Stimulated activated CD8-positive, alpha-beta memory T cell treated with anti-CD3 and anti-CD28 coated beads, Interleukin-15, amount 100 ng/mL, for 48 hours (primary cell): ENCODE measurements around the gene CIDEA.
A peak's percentile ranks its signal among the peaks of the same experiment; 100 is the strongest.
"Not testable (repeated sequence)": the region's sequence is repeated elsewhere in the genome, so short reads cannot be mapped to it uniquely, and the experiment has no call there.

Source experiments
- DNase-seq, 2 donors: peaks; one replicate each; pipeline ENCODE4 v3.0.0-alpha.2; 2020; ENCODE audit warnings: low read depth in 2 of 2

The CIDEA gene, protein sequence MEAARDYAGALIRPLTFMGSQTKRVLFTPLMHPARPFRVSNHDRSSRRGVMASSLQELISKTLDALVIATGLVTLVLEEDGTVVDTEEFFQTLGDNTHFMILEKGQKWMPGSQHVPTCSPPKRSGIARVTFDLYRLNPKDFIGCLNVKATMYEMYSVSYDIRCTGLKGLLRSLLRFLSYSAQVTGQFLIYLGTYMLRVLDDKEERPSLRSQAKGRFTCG

GRCh38 chr18:12254136-12254819 is at the start of gene CIDEA:
Gene CIDEA (plus strand): TSS chr18:12254361. CDS start chr18:12254384, 23 bp downstream.
- DNase-seq, result no peak

DNA sequence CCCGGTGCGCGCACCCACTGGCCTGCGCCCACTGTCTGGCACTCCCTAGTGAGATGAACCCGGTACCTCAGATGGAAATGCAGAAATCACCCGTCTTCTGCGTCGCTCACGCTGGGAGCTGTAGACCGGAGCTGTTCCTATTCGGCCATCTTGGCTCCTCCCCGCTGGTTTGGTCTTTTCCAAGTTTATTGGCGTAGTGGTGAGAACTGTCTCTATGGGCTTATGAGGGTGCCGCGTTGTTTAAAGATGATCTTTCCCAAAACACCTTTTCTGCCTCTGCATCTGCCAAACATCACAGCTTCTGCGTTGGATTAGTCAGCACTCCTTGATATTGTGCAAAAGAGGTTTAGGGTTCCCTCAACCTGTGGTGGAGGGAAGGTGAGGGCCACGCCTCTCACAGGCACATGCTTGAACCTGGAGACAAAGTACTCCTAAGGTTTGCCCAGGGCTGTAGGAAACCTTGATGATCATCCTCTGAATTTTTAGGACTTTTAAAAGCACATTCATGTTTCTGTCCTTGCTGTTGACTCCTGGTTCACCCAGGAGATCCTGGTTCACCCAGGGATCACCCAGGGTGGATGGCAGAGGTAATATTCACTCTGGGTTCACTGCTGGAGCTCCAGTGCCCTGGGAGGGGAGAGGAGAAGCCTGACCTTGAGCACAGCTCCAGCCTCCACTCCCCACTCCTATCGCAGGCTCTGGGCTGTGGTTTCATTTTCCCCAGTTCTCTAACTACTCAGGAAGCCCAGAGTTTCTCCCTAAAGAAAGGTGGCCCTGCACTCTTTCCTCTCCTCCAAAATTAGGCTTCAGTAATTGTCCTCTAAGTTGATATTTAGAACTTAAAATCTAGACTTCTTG is 45.6 kb upstream of the CIDEA start:
- not testable (repeated sequence) for DNase-seq

DNA sequence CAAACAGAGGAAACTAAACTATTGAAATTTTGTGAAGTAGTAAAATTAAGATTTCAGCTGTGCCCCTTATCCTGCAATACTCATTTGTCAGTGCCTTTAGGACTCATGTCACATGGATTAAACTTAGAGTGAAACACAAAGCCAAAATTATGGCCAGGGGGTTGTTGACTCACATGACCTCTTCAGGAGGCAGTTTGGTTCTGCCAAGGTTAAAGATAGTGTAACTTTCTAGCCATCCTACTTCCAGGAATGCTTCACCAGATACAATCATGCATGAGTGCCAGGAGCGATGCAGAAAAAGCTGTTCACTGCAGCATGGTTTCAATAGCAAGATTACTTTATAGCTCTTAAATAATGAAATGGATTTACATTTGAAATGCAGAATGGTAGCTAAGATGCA is 41.9 kb upstream of the CIDEA start:
- DNase-seq, result not testable (repeated sequence)

- DNase-seq, result not testable (repeated sequence)
These were observed 39.7 kb upstream of the CIDEA start for GRCh38 chr18:12214296-12215005.

DNA sequence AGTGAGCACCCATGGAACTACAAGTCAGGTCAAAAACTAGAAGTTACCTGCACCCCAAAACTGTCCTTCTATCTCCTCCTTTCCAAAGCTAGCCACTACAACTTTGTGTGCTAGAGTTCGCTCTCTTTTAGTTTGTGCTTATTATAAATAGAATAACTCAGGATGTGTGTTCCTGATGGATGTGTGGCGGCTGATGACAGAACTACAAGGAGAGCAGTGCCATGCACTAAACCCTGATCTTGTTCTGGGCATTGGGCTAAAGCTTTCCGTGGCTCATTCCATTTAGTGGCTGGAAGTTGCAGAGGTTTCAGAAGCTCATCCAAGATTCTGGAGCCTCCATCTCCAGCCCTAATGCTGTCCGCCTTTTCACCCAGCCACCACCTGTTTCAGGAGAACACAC is 37.7 kb upstream of the CIDEA start:
- DNase-seq, result not testable (repeated sequence)

GRCh38 chr18:12218603-12219002 is 35.6 kb upstream of the CIDEA start:
- DNase-seq, result not testable (repeated sequence)

GRCh38 chr18:12222041-12222440 is 32.1 kb upstream of the CIDEA start:
- DNase-seq, result not testable (repeated sequence)

GRCh38 chr18:12223326-12223725 is 30.8 kb upstream of the CIDEA start:
- not testable (repeated sequence) for DNase-seq

DNA sequence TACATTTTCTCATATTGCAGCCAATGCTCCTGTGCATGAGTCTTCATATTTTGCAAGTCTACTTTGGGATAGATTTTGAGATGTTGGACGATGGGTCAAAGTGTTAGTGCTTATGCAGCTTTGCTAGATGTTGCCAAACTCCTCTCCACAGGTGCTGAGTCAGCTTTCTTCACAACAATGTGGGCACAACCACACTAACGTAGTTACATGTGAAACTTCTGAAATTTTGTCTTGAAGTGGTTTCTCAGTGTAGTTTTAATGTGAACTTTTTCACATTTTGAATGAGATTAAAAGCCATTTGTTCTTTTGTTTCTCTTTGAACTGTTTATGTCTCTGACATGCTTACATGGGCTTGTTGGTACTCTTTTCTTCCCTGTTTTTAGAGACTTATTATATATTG is 27.4 kb upstream of the CIDEA start:
- DNase-seq, result not testable (repeated sequence)

- DNase-seq, result not testable (repeated sequence)
These were observed 26.6 kb upstream of the CIDEA start for GRCh38 chr18:12227399-12228186.

DNA sequence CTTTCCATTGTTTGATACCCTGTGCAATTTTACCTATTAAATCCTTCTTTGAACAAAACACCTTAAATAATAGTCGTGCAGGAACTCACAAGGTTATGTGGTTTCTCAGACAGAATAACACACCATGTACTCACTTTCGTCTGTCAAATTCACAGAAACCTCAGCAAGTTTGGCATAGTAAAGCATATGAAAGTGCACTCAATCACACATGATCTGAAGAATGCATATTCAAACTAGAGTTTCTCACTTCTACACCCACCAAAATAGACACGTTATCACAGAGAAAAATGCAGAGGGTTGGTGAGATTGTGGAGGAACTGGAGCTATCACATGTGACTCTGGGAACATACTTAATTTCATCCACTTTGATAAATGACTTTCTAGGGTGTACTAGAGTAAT is 25.9 kb upstream of the CIDEA start:
- DNase-seq, result not testable (repeated sequence)

- DNase-seq, result not testable (repeated sequence)
These were observed 23.6 kb upstream of the CIDEA start for GRCh38 chr18:12230561-12230960.

- DNase-seq, result no peak
These were observed 22.9 kb upstream of the CIDEA start for GRCh38 chr18:12231040-12231882.

- DNase-seq, result no peak
These were observed 22.2 kb upstream of the CIDEA start for GRCh38 chr18:12231986-12232385.

DNA sequence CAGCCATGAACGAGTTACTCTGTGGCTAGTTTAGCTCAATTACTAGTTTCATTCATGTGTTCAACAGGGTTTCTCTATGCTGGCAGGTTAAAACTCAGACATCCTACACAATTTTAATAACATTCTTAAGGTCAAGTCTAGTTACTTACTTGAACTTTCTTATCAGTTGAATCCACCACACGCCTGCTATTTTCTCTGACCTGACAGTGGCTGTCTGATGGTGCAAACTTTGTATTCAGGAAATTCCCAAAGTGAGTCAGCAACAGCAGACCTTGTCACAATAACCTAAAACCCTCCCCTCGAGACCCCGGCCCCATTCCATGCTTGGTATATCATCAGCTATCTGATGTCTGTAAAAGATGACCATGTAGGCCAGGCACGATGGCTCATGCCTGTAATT is 20.8 kb upstream of the CIDEA start:
- no peak for DNase-seq

DNA sequence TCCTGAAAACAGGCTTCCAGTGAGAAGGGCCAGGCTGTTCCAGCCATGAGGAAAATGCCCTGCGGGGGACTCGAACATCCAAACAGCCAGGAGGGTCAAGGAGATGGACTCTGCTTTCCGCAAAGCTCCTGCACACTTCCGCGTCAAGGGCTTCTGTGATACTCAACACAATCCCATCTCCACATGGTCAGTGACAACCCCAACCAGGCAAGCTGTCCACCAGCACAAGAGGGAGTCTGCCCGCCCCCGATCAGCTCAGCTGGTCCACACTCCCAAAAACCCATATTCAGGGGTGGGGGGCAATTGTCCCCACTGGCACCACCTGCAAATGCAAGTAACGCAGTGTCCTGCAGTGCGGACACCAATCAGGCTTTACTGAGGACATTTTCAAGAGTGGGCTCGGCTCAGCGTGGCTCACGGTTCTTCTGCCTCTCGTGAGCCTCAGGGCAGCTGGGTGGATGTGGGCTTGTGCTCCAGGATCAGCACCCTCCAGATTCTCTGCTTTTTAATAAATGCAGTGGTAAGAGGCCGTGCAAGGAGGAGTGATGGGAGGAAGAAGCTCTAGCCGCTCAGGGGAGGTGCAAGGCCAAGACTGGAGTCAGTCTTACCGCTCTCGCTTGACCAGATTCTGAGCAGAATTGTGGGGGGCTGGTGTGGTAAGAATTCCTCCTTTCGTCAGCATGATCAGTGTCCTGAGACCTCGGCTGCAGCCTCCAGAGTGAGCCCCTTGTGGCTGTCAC is 19.5 kb upstream of the CIDEA start:
- DNase-seq, result no peak

GRCh38 chr18:12236141-12236540 is 18.0 kb upstream of the CIDEA start:
- DNase-seq, result no peak

DNA sequence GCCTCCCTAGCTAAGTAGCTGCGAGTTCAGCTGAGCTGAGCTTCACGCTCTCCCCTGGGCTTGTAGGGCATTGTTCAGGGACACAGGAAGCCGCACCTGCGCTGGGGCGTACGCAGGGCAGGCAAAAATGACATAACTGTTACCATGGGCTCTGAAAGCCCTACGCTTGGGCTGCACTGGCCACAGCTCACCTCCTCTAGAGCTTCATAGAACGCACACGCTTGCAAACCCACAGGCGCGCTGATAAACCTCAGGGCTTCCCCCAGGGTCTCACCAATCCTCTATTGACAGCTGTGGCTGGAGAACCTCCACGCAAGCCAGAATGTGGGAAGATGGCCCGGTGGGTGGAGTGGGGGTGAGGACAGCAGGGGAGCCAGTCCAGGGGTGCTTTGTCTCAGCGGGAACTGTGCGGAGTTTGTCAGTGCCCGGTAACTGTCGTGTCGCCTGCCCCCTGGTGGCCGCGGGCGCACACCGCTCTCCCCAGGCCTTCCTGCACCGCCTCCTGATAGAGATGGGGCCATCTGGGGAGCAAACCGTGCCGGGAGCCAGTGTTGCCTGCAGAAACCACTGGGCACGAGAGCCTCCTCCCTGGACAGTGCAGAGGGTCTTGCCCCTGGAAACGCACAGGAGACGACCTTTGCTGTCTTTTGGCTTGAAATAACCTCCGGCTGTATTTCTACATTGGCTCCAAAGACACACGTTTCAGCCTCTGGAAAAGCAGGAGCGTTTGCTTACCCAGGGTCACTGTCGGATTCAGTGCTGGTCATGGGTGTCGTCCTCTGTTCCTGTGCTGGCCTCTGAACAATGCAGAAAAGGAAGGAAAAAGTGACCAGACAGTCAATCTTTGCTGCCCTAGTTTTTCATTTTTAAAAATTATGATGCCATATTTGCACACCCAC is 17.0 kb upstream of the CIDEA start:
- peak; percentile 50 to 56 for DNase-seq
